ENCODE data around the gene RPTOR. TPM values are rescaled to one million over a fixed set of nuclear protein-coding genes. Genes with fewer than 3 reads are reported as not detected.

RPTOR gene
- total RNA-seq, 1 experiment from 2014 or later, result 25.1 TPM

DNA sequence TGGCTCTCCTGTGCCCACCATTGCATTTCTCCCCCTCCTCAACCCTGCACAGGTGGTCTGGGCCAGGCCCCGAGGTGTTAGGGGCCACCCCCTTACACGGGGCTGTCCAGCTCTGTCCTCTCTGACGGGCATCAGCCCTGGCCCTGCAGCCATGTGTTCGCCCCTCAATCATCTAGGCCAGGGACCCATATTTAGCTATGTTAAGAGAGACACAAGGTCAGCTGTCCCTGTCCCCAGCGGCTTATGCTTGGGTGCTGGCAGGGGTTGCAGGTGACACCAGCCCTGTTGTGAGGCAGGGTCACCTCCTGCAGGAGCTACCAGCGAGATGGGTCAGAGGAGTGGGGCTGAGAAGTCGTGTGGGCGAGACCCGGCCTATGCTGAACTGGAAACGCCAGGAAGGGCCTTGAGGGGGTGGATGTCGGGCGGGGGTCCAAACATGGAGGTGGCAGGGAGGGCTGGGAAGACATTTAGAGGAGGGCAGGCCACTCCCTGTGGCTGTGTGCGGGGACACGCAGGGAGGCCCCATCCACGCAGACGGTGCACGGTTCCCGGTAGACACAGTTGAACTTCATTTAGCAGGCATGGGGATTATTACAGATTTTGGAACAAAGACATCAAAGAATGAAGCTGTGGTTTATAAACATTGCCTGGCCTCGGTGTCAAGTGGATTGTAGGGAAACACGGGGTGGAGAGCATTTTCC lies 313.8 kb downstream of the RPTOR start:
- no peak for DNase-seq (ENCODE audit: low read depth)

DNA sequence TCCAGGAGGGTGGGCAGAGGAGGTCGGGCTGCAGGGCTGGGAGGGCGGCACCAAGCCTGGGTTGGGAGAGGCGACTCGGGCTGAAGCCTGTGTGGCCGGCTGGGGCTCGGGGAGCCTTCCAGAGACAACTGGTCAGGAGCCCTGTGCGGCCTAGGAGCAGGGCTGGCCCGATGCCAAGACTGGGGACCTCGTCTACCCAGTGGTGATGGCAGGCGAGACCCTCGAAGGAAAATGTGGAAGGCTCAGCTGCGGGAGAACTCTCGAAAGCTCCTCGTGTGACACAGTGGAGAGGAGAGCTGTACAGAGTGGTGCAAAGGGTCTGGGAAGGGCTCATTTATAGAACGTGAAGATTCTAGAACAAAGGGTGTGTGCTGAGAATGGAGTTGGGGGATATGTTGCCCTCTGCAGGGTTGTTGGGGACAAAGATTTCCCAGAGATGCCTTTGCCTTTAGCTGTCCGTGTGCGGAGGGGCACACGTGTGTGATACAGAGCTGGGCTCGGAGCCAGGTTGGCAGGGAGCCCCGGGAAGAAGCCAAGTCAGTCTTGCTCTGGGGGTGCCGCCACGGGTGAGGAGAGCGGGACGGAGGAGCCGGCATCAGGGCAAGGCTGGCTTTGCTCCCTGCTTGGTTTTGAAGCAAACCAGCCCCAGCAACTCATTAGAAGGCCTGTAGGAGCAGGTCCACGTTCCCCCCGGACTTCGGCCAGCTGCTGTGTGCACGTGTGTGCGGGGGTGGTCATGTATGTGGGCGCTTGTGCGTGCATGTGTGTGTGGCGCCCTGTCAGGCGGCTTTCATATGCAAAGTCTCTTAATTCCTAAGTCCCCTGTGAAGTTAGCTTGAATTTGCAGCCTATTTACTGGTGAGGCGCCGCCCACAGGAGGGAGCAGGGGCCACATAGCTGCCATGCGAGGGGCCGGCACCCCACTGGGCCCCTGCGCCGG lies 314.6 kb downstream of the RPTOR start:
- peak; percentile 93 for DNase-seq (ENCODE audit: low read depth)

DNA sequence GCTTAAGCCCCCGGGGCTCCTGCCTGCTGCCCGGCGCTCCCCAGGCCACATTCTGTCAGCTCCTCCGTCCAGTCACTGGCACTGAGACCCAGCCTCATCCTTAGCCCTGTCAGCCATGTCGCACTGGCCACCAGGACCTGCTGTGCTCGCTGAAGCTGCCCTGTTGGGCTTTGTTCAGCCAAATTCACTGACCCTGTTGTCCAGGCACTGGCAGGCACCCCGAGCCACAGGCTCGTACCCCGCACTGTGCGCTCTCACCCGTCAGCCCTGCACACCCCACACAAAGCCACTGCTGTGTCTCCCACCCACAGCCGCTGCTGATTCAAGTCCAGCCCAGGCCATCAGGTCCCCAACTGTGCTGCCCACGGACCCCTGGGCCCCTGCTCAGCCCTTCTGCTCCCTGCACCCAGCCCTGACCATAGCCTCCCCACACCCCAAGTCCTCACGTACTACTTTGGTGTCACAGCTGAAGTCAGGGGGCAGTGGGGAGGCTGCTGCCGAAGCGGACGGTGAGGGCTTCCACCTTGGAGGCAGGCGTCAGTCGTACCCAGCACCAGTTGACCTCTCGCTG lies 315.5 kb downstream of the RPTOR start:
- no peak for DNase-seq (ENCODE audit: low read depth)

DNA sequence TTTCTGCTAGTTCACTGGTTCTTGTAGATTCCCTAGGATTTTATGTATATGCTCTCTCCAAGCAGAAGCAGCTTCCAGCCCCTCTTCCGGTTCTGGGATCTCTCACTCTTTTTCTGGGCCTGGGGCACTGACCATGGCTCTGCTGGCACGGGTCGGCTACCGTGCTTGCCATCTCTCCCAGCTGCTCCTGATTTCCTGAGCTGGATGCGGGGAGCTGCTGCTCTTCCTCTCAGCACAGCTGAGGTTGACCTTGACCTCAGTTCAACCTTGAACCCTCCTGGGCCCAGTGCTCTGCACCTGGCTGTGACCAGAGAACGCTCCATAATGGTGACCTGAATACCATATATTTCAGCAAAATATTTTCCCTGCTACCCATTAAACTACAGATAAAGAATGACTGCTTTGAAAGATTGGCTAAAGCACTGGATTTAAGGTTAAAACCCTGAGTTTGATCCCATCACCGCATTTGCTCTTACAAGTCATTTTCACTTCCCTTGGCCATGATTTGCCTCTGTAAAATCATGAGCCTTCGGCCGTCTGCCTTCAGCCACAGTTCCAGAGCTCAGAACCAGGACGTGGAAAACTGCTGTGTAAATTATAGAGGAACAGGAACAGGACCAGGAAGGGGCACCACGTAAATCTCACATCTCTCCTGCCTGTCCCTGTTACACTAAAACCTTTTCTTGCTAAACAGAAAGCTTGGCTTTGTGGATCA lies 316.2 kb downstream of the RPTOR start:
- no peak for DNase-seq (ENCODE audit: low read depth)

DNA sequence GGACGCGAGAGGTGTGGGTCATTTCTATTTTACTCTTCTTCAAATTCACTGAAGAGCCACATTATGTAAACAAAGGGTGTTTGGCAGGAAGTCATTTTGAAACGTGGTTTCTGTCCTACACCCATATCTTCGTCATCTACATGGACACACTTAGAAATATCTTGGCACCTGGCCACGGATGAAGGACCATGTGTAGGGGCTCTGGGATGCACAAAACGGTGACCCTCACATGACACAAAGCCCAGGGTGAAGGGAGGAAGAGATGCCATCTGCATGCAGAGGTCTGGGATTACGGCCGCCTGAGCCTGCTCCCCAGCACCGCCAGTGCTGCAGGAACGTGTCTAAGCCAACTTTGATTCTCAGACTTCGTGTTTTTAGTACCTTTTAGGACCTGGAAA lies 316.8 kb downstream of the RPTOR start:
- no peak for DNase-seq (ENCODE audit: low read depth)

DNA sequence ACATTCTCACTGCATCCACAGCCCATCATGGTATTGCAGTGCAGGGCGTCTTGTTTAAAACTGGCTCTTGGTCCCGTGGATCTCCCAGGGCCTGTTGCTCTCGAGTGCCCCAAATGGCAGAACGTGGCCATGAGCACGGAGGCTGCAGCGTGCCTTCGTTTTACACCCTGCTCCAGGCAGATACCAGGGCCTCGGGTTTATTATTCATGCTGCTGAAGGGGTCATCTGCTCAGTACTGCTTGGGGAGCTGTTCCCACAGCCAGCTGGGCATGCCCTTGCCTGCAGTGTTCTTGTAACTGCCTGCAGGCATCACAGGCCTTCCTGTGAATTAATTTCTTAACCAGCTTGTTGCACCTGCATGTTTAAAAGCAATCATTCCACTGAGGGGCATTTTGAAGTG lies 317.3 kb downstream of the RPTOR start:
- no peak for DNase-seq (ENCODE audit: low read depth)

DNA sequence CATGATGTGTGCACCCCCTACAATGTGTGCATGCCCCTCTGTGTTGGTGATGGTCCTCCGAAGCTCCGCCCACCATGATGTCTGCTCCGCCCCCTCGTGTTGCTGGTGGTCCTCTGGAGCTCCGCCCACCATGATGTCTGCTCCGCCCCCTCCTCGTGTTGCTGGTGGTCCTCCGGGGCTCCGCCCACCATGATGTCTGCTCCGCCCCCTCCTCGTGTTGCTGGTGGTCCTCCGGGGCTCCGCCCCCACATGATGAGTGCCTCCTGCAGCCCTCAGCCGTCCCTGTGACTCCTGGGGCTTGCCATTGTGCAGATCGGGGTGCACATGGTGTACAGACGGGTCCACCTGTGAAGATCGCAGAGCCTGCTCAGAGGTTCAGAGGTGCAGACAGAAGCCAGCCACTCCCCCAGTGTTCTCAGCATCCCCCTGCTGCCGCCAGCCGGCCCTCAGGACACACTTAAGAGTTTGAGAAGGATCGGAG lies 317.9 kb downstream of the RPTOR start:
- DNase-seq (ENCODE audit: low read depth), result no peak

DNA sequence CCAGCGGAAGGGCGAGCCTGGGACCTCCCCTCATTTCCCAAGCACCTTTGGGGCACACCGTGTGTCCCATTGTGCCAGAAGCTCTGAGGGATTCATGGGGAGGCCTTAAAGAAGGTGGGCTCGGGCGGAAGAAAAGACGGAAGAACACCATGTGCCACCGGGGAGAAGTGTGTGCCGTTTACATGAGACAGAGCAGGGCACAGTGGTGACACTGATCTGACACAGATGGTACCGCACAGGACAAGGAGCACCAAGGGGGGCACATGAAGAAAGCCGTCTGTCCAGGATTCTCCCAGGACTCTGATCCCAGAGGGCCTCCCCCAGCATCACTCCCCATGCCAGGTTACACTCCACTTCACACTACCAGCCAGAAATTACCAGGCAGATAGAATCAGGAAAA lies 318.3 kb downstream of the RPTOR start:
- no peak for DNase-seq (ENCODE audit: low read depth)

DNA sequence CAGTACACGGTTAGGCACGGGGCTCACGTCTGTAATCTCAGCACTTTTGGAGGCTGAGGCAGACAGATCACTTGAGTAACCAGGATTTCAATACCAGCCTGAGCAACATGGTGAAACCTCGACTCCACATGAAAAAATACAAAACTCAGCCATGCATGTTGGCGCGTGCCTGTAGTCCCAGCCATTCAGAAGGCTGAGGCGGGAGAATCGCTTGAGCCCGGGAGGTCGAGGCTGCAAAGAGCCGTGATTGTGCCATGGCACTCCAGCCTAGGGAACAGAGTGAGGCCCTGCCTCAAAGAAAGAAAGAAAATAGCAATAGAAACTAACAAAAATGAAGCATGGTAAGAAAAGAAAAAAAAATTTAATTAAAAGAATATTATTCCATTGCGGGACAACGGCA lies 319.0 kb downstream of the RPTOR start:
- DNase-seq (ENCODE audit: low read depth), result no peak

DNA sequence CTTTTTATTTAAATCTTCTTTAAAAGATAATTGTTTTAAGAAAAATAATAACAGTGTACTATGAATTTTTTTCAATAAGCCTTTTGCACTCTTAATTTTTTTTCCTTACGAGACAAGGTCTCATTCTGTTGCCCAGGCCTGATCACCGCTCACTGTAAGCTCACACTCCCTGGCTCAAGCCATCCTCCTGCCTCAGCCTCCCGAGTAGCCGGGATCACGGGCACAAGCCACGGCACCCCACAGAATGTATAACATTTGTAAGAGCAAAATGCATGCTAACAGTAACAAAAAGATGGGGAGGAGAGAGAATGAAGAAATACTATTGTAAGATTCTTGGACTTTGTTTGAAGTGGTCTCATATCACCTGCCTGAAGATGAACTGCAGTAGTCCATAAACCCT lies 320.1 kb downstream of the RPTOR start:
- DNase-seq (ENCODE audit: low read depth), result no peak

DNA sequence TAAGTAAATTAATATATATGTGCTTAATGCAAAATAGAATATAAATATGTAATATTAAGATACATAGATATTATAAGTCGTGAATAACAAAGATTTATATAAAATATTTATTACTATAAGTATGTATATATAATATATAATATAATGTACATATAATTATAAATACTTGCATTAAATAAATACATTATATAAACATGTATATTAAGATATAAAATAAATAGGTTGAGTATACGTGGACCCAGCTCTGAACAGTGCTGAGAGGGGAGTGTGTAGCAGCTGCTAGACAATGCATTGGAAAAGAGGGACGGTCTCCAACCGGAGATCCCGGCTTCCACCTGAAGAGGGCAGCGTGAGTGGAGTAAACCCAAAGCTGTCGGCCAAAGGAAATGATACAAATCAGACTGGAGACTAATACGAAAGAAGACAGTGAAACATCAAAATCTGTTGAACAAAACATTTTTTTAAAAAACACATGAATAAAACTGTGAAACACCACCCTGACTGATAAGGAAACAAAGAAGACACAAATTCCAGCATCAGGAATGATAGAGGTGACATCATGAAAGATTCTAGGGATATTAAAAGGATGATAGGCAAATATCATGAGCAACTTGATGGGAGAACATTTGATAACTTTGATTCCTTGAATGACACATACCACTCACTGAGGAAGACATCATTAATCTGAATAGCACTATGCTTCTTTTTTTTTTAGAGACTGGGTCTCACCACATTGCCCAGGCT lies 321.6 kb downstream of the RPTOR start:
- DNase-seq (ENCODE audit: low read depth), result peak; percentile 62

DNA sequence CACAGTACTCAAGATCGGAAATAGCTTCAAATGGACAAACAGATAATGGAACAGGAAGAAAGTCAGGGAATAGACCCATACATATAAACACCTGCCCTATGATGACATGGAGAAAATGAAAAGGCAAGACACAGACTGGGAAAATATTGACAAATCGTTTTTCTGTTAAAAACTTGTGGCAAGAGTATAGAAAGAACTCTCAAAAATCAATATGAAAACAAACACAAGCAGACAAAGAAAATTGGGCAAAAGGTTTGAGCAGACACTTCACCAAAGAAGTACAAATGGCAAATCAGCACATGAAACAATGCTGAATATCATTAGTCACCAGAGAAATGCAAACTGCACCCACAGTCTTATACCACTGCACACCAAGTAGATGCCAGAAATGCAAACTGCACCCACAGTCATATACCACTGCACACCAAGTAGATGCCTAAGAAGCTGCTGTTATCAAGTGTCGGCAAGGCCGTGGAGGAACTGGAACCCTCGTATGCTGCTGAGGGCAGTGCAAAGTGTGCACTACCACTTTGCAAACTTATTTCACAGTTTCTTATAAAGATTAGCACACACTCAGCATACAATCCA lies 323.5 kb downstream of the RPTOR start:
- DNase-seq (ENCODE audit: low read depth), result no peak

DNA sequence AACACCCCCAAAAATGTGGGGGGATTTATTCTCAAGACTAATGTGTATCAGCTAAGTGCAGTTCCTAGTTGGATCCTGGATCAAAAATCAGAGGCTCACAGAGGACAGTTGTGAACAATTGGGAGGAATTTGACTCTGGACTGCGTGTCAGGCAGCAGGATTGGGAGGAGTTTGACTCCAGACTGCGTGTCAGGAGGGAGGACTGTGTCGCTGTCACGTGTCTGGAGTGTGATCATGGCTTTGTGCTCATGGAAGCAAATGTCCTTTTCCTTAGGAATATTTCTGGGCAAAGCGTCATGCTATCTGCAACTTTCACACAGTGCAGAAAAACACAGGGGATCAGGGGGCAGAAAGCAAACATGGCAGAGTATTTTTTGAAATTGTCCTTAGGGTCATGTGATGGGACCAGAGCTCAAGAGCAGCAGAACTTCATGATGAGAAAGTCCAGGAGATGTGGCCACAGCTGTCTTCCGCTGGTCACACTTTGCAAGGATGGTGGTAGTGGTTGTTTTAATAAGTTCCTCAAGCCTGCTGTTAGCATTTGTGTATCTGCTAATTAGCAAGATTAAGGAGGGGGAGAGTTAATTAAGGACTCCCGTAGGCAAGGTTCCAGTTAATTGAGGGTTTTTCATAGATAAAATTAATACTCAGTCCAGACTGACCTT lies 325.0 kb downstream of the RPTOR start:
- no peak for DNase-seq (ENCODE audit: low read depth)

DNA sequence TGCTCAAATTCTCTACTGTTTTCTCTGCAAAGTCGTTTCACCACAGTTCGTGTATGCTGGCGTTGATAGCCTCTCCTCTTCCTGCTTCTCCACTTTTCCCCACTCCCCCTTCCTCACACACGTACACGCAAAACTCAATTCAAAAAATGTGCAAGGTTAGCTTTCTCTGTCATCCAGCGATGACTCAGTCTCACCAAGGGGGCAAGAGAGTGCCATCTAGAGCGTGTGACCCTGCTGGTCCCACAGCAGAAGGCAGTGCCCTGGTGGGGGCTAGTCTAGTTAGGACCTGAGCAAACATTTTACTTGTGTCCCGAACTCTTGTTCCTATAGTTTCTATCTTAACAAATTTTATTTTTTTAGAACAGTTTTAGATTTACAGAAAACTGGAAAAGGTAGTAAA lies 325.8 kb downstream of the RPTOR start:
- DNase-seq (ENCODE audit: low read depth), result no peak

DNA sequence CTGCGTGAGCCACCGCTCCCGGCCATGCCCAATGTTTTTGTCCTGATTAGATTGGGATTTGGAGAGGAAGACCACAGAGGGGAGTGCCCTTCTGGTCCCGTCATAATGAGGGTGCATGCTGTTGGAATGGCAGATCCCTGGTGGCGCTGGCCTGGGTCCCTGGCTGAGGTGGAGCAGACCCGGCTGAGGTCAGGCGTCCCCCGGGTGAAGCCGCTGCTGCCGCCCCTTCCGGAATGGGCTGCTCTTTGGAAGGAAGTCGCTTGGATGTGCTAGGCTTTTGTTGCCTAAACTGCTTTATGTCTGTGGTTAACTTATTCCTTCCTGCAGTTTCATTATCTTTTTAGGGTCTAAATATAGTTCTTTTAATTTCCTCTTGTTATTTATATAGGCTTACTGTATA lies 326.7 kb downstream of the RPTOR start:
- DNase-seq (ENCODE audit: low read depth), result no peak

DNA sequence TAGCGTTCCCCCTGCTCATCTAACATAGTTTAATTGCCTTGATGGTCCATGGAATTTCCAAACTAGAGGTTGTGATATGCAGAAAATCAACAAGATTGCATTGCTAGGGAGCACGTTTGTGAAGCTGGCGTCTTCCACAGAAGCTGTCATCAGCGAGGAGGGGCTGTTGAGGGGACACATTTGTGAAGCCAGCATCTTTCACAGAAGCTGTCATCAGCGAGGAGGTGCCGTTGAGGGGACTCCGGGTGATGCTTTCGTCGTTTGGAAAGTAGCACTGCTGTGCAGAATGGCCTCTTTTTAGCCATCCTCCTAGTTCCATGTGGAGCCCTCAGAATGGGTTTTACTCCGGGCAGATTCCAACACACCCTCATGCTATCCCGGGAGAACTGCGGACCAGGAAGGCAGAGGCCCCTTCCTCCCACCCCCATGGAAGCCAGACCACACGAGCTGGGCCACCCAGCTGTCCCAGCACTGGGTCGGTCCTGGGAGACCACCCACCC lies 327.4 kb downstream of the RPTOR start:
- no peak for DNase-seq (ENCODE audit: low read depth)

DNA sequence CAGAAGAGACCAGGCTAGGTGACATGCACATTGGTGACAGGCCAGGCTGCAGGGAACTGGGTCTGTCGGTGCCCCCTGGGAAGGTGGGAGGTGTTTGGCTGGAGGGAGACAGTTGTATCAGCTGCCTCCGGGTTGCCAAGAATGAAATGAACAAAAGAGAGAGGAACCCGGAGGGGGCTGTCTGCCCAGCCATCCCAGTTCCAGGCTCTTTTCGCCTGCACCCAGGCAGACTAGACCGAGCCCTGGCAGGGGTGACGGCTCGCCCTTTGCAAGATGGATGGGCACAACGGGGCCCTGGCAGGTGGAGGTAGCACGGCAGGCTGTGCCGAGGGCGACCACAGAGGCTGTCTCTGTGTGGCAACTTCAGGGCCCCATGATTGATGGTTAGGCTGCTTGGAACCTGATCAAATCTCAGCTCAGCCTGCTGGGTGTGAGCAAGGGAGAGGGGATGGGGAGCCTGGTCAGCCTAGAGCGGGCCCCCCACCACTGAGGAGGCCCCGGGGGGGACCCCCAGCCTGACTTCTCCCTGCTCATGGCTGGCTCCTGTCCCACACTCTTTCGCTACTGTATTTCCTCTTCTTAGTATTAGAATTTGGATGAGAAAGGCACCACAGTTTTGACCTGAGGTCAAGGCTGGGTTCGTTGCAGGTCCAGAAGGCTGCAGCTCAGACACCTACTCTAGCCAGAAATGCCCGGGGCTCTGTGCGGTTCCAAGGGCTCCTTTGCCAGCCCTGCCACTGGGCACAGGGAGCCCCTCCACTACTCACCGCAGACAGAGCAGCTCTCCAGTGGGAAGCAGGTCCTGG lies 328.1 kb downstream of the RPTOR start:
- DNase-seq (ENCODE audit: low read depth), result no peak

DNA sequence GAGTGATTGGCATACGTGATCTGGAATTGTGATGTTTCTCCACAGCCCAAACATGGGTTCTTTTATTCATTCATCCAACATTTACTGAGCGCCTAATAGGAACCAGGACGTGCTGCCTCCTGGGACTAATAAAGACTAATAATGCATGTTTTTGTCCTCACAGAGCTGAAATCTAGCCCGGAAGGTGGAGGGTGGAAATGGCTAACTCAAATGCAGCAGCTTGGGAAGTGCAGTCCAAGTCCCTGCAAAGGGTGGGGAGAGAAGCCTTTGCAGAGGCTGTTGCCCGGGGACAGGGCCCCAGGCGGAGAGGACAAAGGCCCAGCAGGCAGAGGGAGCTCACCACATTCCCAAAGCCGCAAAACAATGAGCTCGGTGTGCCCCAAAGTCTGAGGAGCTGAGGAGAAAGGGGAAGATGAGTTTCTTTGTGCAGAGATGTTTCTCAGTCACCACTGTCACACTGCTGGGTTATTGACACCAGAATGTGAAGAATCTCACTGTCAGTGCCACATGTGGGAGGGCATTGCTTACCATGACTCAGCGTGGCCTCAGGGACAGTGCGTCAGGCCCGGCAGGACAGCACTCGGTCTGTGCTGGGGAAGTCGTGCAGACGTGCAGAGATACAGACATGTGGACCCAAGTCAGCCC lies 328.8 kb downstream of the RPTOR start:
- no peak for DNase-seq (ENCODE audit: low read depth)

Data from LHCN-M2 (cell line).